Bladder microvascular endothelial cell (primary cell): ENCODE data around the gene NKX1-2. TPM values are rescaled to one million over a fixed set of nuclear protein-coding genes. Genes with fewer than 3 reads are reported as not detected.

ENCODE experiments used
- total RNA-seq: library from RNA; depleted of rRNA; stranded (reverse); fragments of >200 nt; gene quantifications from 2 replicates; pipeline ENCODE4 v1.2.3, GENCODE V29; 2014

NKX1-2 gene
- total RNA-seq = not detected in 2 replicates

DNA sequence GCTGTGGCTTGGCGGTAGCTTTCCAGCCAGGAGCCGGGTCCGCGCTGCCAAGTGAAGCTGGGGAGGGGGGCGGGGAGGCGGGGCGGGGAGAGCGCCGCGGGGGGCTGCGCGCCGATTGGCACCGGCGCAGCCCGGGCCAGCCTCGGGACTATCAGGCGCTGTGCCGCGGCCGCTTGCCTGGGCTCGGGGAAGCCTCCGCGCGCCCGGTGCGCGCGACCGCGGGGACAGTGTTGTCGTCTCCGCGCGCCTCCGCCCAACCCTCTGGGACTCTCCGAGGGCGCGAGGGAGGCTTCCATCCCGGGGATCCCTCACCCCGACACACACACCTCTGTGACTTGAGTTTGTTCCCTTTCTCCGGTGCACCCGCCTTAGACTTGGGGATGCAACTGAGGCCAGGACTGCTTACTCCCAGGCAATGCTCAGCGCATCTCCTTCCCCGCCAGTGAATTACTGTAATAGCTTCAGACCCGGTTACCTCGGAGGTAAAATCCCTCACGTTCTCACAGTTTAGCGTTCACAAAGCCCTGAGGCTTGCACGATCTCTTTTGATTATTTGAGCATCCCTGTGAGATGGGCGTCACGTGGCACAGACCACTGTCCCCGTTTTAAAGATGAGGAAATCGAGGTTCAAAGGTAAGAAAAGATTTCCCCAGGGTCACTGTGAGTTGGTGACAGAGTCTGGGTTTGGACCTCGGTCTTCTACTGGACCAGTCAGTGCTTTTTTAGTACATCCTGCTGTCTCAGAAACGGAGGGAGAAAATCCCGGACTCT, at the start of gene NKX1-2:
TSS of gene NKX1-2 (minus strand) at position 24 of the 771 bp plus-strand sequence. CDS start 92 bp downstream, outside the sequence.

GRCh38 chr10:124461642-124462347, 12.0 kb upstream of the NKX1-2 start, which contains the start of gene LHPP:
LHPP (plus strand) TSS chr10:124461823; CDS start chr10:124461863, 40 bp downstream.

GRCh38 chr10:124418726-124419501, 30.9 kb downstream of the NKX1-2 start, which contains the start of gene OAT:
OAT (minus strand) TSS chr10:124418923; CDS start chr10:124412171, 6,752 bp downstream.

Other genes with a start within 250 kb of the NKX1-2 start
- gene OAT, start 31.1 kb downstream of the NKX1-2 start, total RNA-seq = 72.7 and 113 TPM in 2 replicates
- gene LHPP, start 11.8 kb upstream of the NKX1-2 start, total RNA-seq = 3.8 and 4.4 TPM in 2 replicates